Dermis microvascular lymphatic vessel endothelial cell (primary cell): ENCODE results near the gene CCDC91. TPM values are rescaled to one million over a fixed set of nuclear protein-coding genes. Genes with fewer than 3 reads are reported as not detected.

Source experiments
- DNase-seq, 2 donors: peaks; one replicate each; pipeline versions ENCODE4 v3.0.0 to v3.0.0-alpha.2; 2010; ENCODE audit warnings: low read depth in 2 of 2
- total RNA-seq: library from RNA; depleted of rRNA; stranded (reverse); fragments of >200 nt; gene quantifications from 2 replicates; pipeline ENCODE4 v1.2.1, GENCODE V29; 2014

CCDC91 gene
- total RNA-seq, 1 donor from 2014 or later, result 3.9 TPM

GRCh38 chr12:28527631-28528249, 337.5 kb downstream of the CCDC91 start:
- no peak for DNase-seq

- DNase-seq, result no peak
These were observed 345.0 kb downstream of the CCDC91 start for GRCh38 chr12:28535216-28535615.

GRCh38 chr12:28536088-28536487, 345.8 kb downstream of the CCDC91 start:
- no peak for DNase-seq

GRCh38 chr12:28537474-28537873, 347.2 kb downstream of the CCDC91 start:
- DNase-seq, result no peak

GRCh38 chr12:28539691-28540323, 349.6 kb downstream of the CCDC91 start:
- DNase-seq, result no peak

GRCh38 chr12:28540324-28540714, 350.1 kb downstream of the CCDC91 start:
- no peak for DNase-seq

GRCh38 chr12:28543021-28543890, 353.0 kb downstream of the CCDC91 start:
- DNase-seq, result no peak

- peak; percentile 15 to 74 for DNase-seq
These were observed 360.8 kb downstream of the CCDC91 start for GRCh38 chr12:28550757-28551704.

- DNase-seq, result no peak
These were observed 362.2 kb downstream of the CCDC91 start for GRCh38 chr12:28552251-28552970.

- DNase-seq, result no peak
These were observed 365.5 kb downstream of the CCDC91 start for GRCh38 chr12:28555748-28556147.

- DNase-seq, result no peak
These were observed 368.0 kb downstream of the CCDC91 start for GRCh38 chr12:28558250-28558649.

GRCh38 chr12:28563286-28563685, 373.0 kb downstream of the CCDC91 start:
- DNase-seq, result no peak

- no peak for DNase-seq
These were observed 373.7 kb downstream of the CCDC91 start for GRCh38 chr12:28563936-28564335.

GRCh38 chr12:28568118-28568517, 377.9 kb downstream of the CCDC91 start:
- DNase-seq, result no peak

- no peak for DNase-seq
These were observed 378.4 kb downstream of the CCDC91 start for GRCh38 chr12:28568704-28569103.

- DNase-seq, result peak in 1 of 2 donors; percentile 5
These were observed 379.6 kb downstream of the CCDC91 start for GRCh38 chr12:28569698-28570411.

GRCh38 chr12:28570811-28571210, 380.6 kb downstream of the CCDC91 start:
- no peak for DNase-seq

GRCh38 chr12:28574746-28575592, 384.7 kb downstream of the CCDC91 start:
- DNase-seq, result no peak

- no peak for DNase-seq
These were observed 385.4 kb downstream of the CCDC91 start for GRCh38 chr12:28575593-28576205.
